DND-41 (cell line): ENCODE measurements around the gene BRDT.
"Not testable (repeated sequence)": the region's sequence is repeated elsewhere in the genome, so short reads cannot be mapped to it uniquely, and the experiment has no call there.

Experiments used
- EZH2 ChIP-seq: IDR thresholded peaks from 3 replicates; pipeline ENCODE4 v1.6.1; 2012; ENCODE audit warnings: borderline replicate concordance, low read depth, mild to moderate bottlenecking, moderate library complexity, low read length, inconsistent platforms; ENCODE audit not compliant: severe bottlenecking
- TF ChIP-seq, protein P1 (sequence below): IDR thresholded peaks from 2 replicates; pipeline ENCODE4 v1.5.1; 2012; ENCODE audit warnings: borderline replicate concordance, low read length, moderate library complexity, mild to moderate bottlenecking; ENCODE audit not compliant: poor library complexity, severe bottlenecking; ENCODE audit errors: extremely low read depth

DNA sequence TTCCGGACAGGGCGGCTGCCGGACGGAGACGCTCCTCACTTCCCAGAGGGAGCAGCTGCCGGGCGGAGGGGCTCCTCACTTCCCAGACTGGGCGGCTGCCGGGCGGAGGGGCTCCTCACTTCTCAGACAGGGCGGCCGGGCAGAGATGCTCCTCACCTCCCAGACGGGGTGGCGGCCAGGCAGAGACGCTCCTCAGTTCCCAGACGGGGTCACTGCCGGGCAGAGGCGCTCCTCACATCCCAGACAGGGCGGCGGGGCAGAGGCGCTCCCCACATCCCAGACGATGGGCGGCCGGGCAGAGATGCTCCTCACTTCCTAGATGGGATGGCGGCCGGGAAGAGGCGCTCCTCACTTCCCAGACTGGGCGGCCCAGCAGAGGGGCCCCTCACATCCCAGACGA lies 76.8 kb downstream of the BRDT start:
- TF ChIP-seq EZH2, result not testable (repeated sequence)
- TF ChIP-seq, protein P1, sequence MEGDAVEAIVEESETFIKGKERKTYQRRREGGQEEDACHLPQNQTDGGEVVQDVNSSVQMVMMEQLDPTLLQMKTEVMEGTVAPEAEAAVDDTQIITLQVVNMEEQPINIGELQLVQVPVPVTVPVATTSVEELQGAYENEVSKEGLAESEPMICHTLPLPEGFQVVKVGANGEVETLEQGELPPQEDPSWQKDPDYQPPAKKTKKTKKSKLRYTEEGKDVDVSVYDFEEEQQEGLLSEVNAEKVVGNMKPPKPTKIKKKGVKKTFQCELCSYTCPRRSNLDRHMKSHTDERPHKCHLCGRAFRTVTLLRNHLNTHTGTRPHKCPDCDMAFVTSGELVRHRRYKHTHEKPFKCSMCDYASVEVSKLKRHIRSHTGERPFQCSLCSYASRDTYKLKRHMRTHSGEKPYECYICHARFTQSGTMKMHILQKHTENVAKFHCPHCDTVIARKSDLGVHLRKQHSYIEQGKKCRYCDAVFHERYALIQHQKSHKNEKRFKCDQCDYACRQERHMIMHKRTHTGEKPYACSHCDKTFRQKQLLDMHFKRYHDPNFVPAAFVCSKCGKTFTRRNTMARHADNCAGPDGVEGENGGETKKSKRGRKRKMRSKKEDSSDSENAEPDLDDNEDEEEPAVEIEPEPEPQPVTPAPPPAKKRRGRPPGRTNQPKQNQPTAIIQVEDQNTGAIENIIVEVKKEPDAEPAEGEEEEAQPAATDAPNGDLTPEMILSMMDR, result not testable (repeated sequence)
